ENCODE measurements around the gene ANKRD62.

DNA sequence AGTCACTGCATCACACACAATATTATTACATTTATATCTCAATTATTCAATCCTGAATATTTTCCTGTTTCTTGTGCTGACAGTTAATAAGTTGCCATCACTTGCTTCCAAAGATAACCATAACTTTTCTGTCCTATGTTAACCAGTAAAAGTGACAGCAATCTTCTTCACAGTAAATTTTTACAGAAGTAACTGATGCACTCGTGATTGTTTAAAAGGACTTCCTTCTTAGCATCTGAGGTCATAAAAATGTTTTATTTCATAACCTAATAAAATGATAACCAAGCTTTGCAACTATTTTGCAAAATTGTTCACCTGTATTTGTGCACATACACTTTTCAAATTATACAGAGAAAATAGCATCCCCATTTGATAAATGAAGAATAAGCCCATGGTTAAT is 20.6 kb upstream of the ANKRD62 start:
- TF ChIP-seq, protein P1, sequence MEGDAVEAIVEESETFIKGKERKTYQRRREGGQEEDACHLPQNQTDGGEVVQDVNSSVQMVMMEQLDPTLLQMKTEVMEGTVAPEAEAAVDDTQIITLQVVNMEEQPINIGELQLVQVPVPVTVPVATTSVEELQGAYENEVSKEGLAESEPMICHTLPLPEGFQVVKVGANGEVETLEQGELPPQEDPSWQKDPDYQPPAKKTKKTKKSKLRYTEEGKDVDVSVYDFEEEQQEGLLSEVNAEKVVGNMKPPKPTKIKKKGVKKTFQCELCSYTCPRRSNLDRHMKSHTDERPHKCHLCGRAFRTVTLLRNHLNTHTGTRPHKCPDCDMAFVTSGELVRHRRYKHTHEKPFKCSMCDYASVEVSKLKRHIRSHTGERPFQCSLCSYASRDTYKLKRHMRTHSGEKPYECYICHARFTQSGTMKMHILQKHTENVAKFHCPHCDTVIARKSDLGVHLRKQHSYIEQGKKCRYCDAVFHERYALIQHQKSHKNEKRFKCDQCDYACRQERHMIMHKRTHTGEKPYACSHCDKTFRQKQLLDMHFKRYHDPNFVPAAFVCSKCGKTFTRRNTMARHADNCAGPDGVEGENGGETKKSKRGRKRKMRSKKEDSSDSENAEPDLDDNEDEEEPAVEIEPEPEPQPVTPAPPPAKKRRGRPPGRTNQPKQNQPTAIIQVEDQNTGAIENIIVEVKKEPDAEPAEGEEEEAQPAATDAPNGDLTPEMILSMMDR (IDR thresholded peaks at IDR 0.05) = no peak
- TF ChIP-seq POLR2A (IDR thresholded peaks at IDR 0.05) = no peak

All from right lobe of liver (tissue), 4 donors.